Measurements from ENCODE around the gene CRYGB. TPM values are rescaled to one million over a fixed set of nuclear protein-coding genes. Genes with fewer than 3 reads are reported as not detected.
"Not testable (repeated sequence)": the region's sequence is repeated elsewhere in the genome, so short reads cannot be mapped to it uniquely, and the experiment has no call there.

CRYGB gene
- total RNA-seq, 2 donors from 2014 or later, result not detected

DNA sequence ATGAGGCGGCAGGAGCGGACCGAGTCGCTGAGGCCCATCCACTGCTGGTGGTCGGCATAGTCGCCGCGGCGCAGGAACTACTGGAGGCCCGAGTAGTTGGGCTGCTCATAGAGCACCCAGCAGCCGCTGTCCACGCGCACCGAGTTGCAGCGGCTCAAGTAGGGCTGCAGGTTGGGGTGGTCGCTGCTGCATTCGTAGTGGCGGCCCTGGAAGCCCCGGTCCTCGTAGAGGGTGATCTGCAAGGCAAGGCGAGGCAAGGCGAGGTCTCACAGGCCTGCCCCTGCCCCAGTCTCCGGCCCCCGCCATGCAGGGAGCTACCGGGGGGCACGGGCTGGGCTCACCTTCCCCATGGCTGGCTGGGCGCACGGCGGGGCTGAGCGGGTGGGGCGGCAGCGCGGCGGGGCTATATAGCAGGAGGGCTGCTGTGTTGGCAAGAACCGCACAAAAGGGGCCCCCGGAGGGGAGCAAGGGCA, 33.6 kb downstream of the CRYGB start:
- H3K36me3 Mint-ChIP-seq (ENCODE audit: low read depth); H3K9me3 Mint-ChIP-seq; H3K27ac Mint-ChIP-seq; H3K27me3 Mint-ChIP-seq; ATAC-seq (replicated peaks); H3K4me3 Mint-ChIP-seq; H3K4me1 Mint-ChIP-seq: not testable (repeated sequence)

DNA sequence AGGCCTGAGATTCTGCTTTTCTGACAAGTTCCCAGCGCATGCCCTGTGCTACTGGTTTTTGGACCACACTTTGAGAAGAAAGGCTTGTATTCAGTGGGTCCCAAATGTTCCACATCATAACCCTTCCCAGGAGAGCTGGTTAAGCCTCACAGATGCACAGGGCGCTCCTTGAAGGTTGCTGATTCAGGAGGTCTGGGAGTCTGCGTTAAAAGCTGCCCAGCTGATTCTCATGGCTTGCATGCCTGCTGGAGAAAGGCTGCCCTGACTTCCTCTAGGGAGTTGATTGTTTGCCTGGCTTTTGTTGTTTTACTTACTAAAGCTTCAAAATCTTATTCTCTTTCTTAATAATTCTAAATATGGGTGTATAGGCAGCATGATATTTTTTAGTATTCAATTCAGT, 42.3 kb downstream of the CRYGB start:
- Mint-ChIP-seq H3K9me3 (no peaks in the 10 kb centered on the region), H3K4me3 (no peak overlapping the region), H3K27ac (no peak overlapping the region), H3K36me3 (ENCODE audit: low read depth) (no peaks in the 10 kb centered on the region), H3K27me3 (peaks cover 27% of the 10 kb centered on the region), H3K4me1 (no peaks in the 10 kb centered on the region)
- no peak for ATAC-seq (replicated peaks)

DNA sequence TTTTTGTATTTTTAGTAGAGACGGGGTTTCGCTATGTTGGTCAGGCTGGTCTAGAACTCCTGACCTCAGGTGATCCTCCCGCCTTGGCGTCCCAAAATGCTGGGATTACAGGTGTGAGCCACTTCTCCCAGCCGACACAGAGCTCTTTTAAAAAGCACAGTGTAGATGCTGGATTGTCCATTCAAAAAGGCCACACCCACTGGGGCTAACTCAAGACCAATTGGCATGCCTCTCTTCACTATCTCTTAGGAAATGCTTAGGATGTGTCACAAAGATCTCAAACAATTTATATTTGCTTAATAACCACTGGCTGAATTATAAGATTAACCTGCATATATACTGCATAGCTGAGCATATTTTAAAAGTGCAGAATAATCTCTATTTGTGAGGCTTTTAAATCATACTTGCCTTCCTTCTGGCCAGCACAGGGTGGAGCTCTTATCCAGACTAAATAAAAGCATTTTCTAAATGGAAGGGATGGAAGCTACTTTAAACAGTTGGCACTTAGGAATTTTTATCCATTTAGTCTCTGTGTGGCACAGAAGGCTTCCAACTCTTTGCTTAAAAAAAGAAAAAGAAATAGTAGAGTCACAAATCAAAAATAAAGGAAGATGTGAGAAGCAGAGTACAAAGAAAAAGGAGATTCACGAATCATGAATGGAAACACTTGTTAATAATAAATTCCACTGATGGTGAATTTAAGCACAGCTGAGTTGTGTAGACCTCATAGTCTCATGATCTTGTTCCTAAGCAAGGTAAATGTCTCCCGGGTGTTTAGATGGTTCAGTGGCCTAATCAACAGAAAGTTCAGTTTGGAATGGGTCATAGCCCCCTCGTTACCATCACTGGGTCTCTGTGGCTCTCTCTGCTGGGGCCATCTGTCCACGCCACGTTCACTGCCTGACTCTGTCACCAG, 44.0 kb downstream of the CRYGB start:
- Mint-ChIP-seq H3K9me3 (no peaks in the 10 kb centered on the region), H3K4me1 (no peaks in the 10 kb centered on the region), H3K4me3 (no peak overlapping the region), H3K27ac (no peak overlapping the region), H3K36me3 (ENCODE audit: low read depth) (no peaks in the 10 kb centered on the region), H3K27me3 (peaks cover 27% of the 10 kb centered on the region)
- ATAC-seq (replicated peaks), result no peak

DNA sequence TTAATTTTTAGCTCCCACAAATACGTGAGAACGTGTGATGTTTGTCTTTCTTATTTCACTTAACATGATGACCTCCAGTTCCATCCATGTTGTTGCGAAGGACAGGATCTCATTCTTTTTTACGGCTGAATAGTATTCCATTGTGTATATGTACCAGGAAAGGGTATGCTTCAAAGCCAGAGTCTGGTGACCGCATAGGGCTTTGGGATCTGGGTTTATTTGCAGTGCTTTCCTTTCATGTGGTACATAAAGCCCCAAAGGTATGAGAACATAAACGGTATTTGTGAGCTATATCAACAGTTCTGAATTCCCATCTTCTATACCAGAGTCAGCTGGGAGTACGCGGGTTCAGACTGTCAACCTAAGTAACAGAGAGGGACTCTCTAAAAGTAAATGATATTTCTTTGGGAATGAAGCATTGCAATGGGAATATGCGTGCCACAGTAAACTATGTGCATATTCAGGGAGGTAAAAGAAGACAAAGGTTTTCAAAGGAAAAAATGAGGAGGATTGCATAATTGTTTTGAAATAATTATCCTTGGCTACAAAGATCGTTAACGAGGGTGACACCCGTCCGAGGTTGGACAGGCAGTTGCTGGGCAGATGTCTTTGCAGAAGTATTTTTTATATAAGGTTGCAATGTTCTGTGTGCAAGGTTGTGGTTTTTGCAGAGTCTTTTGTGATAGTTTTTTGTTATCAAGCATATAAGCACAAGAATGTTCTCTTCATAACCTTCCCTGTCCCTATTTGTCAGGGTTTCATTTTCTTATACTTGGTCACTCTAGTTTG, 46.1 kb downstream of the CRYGB start:
- no peaks in the 10 kb centered on the region for H3K4me1 Mint-ChIP-seq
- no peak overlapping the region for H3K4me3 Mint-ChIP-seq
- ATAC-seq (replicated peaks), result no peak
- peaks cover 16% of the 10 kb centered on the region for H3K27me3 Mint-ChIP-seq
- H3K9me3 Mint-ChIP-seq, result no peaks in the 10 kb centered on the region
- H3K36me3 Mint-ChIP-seq (ENCODE audit: low read depth), result no peaks in the 10 kb centered on the region
- no peak overlapping the region for H3K27ac Mint-ChIP-seq

DNA sequence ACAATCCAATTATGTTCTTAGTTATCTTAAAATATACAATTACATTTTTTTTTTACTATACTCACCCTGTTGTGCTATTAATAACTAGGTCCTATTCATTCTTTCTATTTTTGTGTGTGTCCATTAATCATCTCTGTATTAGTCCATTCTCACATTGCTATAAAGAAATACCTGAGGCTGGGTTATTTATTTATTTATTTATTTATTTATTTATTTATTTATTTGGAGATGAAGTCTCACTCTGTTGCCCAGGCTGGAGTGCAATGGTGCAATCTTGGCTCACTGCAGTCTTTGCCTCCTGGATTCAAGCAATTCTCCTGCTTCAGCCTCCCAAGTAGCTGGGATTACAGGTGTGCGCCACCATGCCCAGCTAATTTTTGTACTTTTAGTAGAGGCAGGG, 47.3 kb downstream of the CRYGB start:
- not testable (repeated sequence) for ATAC-seq (replicated peaks); H3K4me3 Mint-ChIP-seq; H3K4me1 Mint-ChIP-seq; H3K9me3 Mint-ChIP-seq; H3K36me3 Mint-ChIP-seq (ENCODE audit: low read depth); H3K27ac Mint-ChIP-seq
- peaks cover 16% of the 10 kb centered on the region for H3K27me3 Mint-ChIP-seq

DNA sequence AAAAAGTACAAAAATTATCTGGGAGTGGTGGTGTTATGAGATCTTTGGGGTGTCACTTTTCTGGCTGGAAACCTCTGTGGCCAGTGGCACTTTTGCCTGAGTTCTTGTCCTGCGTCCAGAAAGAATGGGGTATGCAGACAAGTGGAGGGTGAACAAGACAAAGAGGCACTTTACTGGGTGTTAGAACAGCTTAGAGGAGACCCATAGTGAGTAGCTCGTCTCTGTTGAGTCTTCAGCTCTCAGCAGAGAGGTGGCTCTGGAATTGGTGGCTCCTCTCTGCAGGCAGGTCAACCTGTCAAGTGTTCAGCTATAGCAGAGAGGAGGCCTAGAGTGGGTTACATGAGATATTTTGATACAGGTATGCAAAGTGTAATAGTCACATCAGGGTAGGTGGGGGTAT, 47.7 kb downstream of the CRYGB start:
- Mint-ChIP-seq H3K4me1 (no peaks in the 10 kb centered on the region), H3K27me3 (peaks cover 16% of the 10 kb centered on the region), H3K4me3 (no peak overlapping the region), H3K9me3 (no peaks in the 10 kb centered on the region), H3K36me3 (ENCODE audit: low read depth) (no peaks in the 10 kb centered on the region), H3K27ac (no peak overlapping the region)
- no peak for ATAC-seq (replicated peaks)

DNA sequence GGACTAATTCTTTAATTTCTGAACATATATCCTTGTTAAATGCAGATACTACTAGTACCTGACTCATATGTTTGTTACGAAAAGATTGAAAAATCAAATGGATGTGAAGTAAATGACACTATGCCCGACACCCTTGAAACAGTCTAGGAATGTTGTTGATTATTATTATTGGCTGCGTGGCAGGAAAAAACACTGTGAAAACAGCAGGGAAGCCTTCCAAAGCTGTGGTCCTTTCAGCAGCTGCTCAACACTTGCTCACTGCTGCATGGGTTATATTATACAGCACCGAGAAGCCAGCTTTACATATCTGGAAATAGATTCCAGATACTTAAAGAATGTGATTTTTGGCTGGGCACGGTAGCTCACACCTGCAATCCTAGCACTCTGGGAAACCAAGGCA, 48.2 kb downstream of the CRYGB start:
- ATAC-seq (replicated peaks), result no peak

DNA sequence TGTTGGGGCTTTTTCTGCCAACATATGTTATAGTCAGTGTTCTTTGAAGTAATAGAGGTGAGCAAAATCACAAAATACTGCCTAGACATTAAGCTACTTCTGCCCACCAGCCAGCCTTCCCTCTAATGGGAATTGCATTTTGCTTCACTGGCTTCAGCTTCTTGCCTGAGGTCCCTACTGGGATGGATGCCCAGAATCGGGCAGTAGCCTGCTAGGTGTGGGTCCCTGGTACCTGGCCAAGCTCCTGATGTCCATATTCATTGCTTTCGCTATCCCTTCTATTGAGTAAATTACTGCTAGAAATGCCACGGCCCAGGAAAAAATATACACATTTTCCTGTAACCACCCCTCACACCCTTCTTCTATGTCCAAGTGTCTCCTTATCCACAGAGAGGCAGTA, 48.6 kb downstream of the CRYGB start:
- H3K36me3 Mint-ChIP-seq (ENCODE audit: low read depth), result no peaks in the 10 kb centered on the region

More for the DNA sequence above, 48.2 kb downstream of the CRYGB start:
- Mint-ChIP-seq H3K27ac (no peak overlapping the region), H3K27me3 (peaks cover 16% of the 10 kb centered on the region), H3K9me3 (no peaks in the 10 kb centered on the region), H3K36me3 (ENCODE audit: low read depth) (no peaks in the 10 kb centered on the region), H3K4me1 (no peaks in the 10 kb centered on the region), H3K4me3 (no peak overlapping the region)

DNA sequence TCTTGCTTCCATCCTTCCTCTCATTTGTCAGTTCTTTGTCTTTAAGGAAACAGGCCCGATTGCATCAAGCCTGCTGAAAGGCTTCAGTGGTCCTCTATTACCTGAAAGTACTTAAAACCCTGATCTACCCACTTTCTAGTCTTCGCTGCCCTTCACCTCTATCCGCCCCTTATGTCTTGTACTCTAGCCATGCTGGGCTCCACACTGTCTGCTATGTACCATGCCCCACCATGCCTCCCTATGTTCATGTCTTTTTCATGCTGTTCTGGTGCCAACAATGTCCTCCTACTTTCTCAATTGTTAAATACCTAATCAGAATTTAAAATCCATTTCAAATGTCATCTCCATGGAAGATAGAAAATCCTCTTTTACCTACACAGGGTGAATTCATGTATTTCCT, 49.9 kb downstream of the CRYGB start:
- Mint-ChIP-seq H3K9me3 (no peaks in the 10 kb centered on the region), H3K27ac (no peak overlapping the region), H3K4me3 (no peak overlapping the region), H3K36me3 (ENCODE audit: low read depth) (no peaks in the 10 kb centered on the region), H3K4me1 (no peaks in the 10 kb centered on the region), H3K27me3 (peaks cover 9% of the 10 kb centered on the region)
- no peak for ATAC-seq (replicated peaks)

More for the DNA sequence above, 48.6 kb downstream of the CRYGB start:
- Mint-ChIP-seq H3K4me3 (no peak overlapping the region), H3K27ac (no peak overlapping the region), H3K27me3 (peaks cover 14% of the 10 kb centered on the region), H3K9me3 (no peaks in the 10 kb centered on the region), H3K4me1 (no peaks in the 10 kb centered on the region)
- ATAC-seq (replicated peaks), result no peak

DNA sequence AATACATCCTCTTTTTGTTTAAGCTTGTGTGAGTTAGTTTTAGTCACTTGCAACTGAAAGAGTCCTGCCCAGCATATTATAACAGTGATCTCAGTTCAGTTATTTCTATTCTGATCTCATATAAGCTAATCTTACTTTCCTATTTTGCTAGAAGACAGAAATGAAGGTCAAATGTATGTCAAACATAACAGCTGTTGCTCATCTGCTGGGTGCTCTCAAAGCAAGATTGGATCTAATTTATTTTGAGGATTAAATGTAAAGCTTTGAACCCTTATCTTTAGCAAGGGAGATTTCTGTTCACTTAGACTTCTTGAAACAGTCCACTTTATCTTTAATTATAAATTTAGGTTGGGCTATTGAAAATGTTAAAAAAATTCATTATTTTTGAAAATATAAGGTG, 52.8 kb downstream of the CRYGB start:
- peaks cover under 1% of the 10 kb centered on the region for H3K27me3 Mint-ChIP-seq
- H3K4me3 Mint-ChIP-seq, result no peak overlapping the region
- no peaks in the 10 kb centered on the region for H3K36me3 Mint-ChIP-seq (ENCODE audit: low read depth)
- no peaks in the 10 kb centered on the region for H3K4me1 Mint-ChIP-seq
- H3K27ac Mint-ChIP-seq, result no peak overlapping the region
- ATAC-seq (replicated peaks), result no peak
- H3K9me3 Mint-ChIP-seq, result no peaks in the 10 kb centered on the region

Other genes with a start within 250 kb of the CRYGB start
- 1 to 10 TPM; 3.2 to 5.3 TPM for gene PLEKHM3, start 120.6 kb downstream of the CRYGB start, total RNA-seq
- gene CRYGD, start 21.6 kb downstream of the CRYGB start, total RNA-seq, result not detected
- not detected for gene CRYGC, start 16.3 kb downstream of the CRYGB start, total RNA-seq
- gene CRYGA, start 17.4 kb upstream of the CRYGB start, total RNA-seq, result not detected
- gene C2orf80, start 43.9 kb upstream of the CRYGB start, total RNA-seq, result not detected
- gene IDH1, start 108.9 kb upstream of the CRYGB start, total RNA-seq, result 10 to 100 TPM; 17.0 to 34.3 TPM
- gene PIKFYVE, start 120.1 kb upstream of the CRYGB start, total RNA-seq, result 10 to 100 TPM; 20.3 to 23.7 TPM